ENCODE results near the gene DCPS.
"Not testable (repeated sequence)": the region's sequence is repeated elsewhere in the genome, so short reads cannot be mapped to it uniquely, and the experiment has no call there.

GRCh38 chr11:126367806-126368205 lies 63.9 kb downstream of the DCPS start:
- TF ChIP-seq, protein P1, sequence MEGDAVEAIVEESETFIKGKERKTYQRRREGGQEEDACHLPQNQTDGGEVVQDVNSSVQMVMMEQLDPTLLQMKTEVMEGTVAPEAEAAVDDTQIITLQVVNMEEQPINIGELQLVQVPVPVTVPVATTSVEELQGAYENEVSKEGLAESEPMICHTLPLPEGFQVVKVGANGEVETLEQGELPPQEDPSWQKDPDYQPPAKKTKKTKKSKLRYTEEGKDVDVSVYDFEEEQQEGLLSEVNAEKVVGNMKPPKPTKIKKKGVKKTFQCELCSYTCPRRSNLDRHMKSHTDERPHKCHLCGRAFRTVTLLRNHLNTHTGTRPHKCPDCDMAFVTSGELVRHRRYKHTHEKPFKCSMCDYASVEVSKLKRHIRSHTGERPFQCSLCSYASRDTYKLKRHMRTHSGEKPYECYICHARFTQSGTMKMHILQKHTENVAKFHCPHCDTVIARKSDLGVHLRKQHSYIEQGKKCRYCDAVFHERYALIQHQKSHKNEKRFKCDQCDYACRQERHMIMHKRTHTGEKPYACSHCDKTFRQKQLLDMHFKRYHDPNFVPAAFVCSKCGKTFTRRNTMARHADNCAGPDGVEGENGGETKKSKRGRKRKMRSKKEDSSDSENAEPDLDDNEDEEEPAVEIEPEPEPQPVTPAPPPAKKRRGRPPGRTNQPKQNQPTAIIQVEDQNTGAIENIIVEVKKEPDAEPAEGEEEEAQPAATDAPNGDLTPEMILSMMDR (IDR thresholded peaks at IDR 0.05) = not testable (repeated sequence)
- TF ChIP-seq POLR2A (IDR thresholded peaks at IDR 0.05) = not testable (repeated sequence)
